Ovary (tissue), 3 donors: ENCODE results near the gene CACNA1S.

Source experiments
- POLR2A ChIP-seq: fragments of 450-650 bp; IDR thresholded peaks from one replicate; pipeline ENCODE4 v1.6.1; 2017; ENCODE audit warnings: antibody characterized with exemption, mild to moderate bottlenecking, moderate library complexity
- TF ChIP-seq, protein P1 (sequence below), 3 donors: fragments of 450-650 bp in 2 of 3; fragments of 200-600 bp in 1 of 3; IDR thresholded peaks; one replicate each; pipeline versions ENCODE4 v1.5.1 to v1.8.0; 2016 to 2022; ENCODE audit warnings: antibody characterized with exemption in 3 of 3, mild to moderate bottlenecking in 1 of 3
- donor health status: DM: no; HTN: no; CAD: no.

DNA sequence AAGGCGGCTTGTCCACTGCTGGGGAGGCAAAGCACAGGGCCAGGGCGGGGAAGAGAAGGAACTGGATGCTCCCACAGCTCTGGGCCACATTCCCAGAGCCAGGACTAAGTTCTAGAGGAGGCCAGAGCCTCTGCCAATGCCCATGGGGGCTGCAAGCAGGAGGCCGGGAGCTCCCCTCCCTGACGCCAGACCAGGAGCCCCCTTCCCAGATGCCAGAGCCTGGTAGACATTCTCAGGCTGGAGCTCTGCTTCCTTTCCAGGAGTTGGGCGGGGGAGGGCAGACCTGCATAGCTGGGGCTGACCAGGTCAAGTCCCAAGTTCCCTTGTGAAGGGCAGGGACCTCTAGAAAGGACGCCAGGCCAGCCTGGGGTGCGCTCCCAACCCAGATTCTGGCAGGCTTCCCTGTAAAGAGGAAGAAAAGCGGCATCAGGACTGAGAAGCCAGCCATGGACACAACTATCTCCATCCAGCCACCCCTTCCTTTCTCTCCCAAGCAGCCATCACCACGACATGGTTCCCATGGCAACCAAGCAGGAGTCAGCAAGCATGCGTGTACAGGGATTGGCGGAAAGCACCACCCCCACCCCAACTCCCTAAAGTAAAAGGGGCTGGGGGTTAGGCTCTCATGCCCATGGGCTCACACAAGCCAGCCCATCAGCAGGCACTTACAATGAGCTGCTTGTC, 102.1 kb downstream of the CACNA1S start:
- TF ChIP-seq POLR2A, result no peak
- TF ChIP-seq, protein P1, sequence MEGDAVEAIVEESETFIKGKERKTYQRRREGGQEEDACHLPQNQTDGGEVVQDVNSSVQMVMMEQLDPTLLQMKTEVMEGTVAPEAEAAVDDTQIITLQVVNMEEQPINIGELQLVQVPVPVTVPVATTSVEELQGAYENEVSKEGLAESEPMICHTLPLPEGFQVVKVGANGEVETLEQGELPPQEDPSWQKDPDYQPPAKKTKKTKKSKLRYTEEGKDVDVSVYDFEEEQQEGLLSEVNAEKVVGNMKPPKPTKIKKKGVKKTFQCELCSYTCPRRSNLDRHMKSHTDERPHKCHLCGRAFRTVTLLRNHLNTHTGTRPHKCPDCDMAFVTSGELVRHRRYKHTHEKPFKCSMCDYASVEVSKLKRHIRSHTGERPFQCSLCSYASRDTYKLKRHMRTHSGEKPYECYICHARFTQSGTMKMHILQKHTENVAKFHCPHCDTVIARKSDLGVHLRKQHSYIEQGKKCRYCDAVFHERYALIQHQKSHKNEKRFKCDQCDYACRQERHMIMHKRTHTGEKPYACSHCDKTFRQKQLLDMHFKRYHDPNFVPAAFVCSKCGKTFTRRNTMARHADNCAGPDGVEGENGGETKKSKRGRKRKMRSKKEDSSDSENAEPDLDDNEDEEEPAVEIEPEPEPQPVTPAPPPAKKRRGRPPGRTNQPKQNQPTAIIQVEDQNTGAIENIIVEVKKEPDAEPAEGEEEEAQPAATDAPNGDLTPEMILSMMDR (IDR thresholded peaks at IDR 0.05), result no peak
